GM21528 (cell line): ENCODE measurements around the gene FAHD2A.
"Not testable (repeated sequence)": the region's sequence is repeated elsewhere in the genome, so short reads cannot be mapped to it uniquely, and the experiment has no call there.

Experiments used
- ATAC-seq: cut with Tn5 transposase; IDR thresholded peaks from one replicate; pipeline ENCODE4 v1.9.1; 2021; ENCODE audit warnings: mild to moderate bottlenecking, moderate library complexity; ENCODE audit not compliant: unreplicated experiment, low FRiP score

FAHD2A gene

GRCh38 chr2:95375532-95376150, 26.9 kb upstream of the FAHD2A start:
- no peak for ATAC-seq

GRCh38 chr2:95376311-95377215, 25.9 kb upstream of the FAHD2A start:
- ATAC-seq: no peak

DNA sequence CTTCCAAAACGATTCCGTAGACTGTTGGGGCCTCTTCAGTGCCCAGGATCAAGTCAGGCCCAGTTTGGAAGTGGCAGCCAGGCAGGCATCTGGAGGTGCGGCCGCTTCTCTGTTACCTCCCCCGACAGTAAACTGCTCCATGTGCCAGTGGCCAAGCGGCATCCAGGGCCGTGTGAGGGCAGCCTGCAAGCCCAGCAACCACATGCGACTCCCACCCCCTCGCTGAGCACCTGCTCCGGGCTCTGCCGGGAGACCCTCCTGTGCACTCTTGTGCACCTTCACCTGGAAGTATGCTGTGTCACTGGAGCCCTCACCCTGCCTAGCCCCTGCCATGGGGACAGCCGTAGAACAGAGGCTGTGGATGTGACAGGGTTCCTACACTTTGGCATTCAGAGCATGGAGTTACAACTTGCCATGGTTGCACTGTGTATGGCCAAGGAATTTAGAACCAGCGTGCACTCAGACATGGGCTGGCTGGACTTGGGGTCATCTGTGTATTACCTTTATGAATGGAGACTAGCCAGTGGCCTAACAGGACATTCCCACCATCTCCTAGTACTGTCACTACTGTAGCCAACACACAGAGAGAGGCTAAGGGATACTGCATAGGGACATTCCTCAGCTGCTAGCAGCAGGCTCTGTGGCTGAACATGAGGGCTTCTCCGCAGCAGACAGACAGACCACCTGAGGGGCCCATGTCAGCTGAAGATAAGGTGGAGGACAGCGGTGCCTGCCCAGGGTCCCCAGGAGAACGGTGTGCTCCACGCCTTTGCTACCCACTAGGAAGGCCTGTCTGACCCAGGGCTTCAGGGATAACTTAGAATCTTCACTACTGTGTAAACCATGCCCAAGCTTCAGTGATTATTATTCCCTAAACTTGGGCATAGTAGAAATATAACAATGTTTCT, 25.0 kb upstream of the FAHD2A start:
- ATAC-seq: no peak

GRCh38 chr2:95378281-95378680, 24.2 kb upstream of the FAHD2A start:
- ATAC-seq: not testable (repeated sequence)

DNA sequence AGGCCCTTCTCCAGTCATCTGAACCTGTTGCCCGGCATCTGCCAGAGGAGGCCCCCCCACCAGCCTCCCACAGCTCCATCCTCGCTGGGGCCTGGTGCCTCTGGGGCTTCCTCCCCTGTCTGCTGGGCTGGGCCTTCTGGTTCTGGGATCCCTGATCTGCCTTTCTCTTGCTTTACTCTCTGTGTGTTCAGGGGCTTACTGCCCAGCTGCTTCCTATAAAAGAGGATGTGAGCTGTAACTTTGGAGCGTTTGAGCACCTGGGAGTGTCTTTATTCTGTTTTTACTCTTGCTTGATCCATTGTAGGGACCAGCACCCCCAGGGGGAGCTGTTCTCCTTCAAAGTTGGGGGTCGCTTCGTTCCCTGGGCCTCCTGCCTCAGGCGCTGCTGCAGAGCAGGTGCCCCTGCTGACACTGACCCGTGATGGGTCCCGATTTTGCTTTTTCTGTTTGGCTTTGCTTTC, 23.1 kb upstream of the FAHD2A start:
- ATAC-seq: no peak

GRCh38 chr2:95380280-95380679, 22.2 kb upstream of the FAHD2A start:
- ATAC-seq: no peak

DNA sequence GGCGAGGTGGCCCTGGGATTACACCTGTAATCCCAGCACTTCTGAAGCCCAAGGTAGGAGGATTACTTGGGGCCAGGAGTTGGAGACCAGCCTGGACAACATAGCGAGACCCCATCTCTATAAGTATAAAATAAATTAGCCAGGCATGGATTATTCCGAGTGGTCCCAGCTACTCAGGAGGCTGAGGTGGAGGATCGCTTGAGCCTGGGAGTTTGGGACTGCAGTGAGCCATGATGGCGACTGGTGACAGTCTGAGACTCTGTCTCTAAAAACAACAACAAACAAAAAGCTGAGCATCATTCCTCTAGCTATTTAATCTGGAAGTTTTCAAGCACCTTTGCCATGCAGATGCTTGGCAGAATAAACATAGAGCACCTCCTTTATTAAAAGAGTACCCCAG, 21.8 kb upstream of the FAHD2A start:
- ATAC-seq: no peak

DNA sequence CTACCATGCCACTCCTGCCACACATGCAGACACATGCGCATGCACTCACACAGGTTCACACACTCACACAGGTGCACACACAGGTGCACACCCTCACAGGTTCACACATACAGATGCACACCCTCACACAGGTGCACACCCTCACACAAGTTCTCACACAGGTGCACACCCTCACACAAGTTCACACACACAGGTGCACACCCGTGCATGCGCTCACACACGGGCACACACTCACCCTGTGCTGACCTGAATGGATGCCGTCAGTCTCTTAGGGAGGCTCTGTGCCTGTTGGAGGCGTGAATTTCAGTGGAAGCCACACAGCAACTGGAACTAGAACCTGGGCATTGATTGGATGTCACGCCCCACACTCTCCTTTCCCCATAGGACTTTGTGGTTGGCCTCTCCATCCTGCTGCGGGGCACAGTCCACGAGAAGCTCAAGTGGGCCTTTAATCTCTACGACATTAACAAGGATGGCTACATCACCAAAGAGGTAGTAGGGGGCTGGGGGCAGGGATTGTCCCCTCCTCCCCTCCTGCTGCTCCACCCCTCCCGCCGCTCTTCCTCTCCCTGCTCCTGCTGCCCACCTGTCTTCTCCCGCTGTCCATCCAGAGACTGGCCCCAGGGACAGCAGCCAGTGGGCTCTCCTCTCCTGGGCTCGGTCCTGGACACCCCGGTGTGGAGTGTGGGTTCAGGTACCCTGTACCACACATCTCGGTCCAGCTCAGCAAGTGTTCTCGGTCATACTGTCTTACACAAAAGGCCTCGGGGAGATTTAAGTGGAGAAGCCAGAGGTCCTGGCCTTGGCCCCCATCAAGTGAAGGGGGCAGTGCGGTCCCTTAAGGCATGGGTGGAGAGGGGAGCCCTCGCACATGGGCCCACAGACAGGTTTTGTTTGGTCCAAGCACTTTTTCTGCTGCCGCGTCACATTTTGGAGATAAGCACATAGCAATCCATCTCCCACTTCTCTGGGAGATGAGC, 21.0 kb upstream of the FAHD2A start:
- ATAC-seq: no peak

DNA sequence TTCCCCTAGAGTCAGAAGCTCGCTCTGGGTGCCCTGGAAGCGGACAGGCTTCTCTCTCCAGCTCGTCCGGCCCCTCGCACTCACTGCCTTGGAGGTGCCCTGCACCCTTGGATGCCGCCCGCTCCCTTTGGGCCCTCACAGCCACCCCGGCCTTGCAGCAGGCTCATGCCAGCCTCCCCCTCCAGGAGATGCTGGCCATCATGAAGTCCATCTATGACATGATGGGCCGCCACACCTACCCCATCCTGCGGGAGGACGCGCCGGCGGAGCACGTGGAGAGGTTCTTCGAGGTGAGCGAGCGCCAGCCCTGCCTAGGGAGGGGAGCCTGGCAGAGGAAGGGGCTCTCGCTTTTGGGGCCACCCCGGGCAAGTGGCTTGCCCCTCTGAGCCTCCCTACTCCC, 20.3 kb upstream of the FAHD2A start:
- no peak for ATAC-seq

GRCh38 chr2:95382686-95383634, 19.5 kb upstream of the FAHD2A start:
- ATAC-seq: no peak

DNA sequence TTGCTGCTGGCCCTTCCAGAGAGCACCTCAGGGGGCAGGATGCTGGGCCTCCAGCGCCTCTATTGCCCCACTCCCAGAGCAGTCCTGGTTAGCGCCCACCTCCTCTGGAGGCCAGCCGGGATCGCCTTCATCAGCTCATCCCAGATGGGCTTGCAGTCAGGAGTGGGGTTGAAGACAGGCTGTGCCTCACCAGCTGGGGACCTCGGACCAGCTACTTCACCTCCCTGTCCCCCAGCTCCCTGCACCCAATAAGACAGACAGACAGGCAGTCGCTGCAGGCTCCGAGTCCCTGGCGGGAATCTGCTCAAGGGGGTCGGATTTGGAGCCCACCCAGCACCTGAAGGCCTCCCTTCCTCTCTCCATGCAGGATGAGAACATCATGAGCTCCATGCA, 18.9 kb upstream of the FAHD2A start:
- ATAC-seq: no peak

GRCh38 chr2:95384854-95385569, 17.5 kb upstream of the FAHD2A start:
- no peak for ATAC-seq

GRCh38 chr2:95385570-95385984, 16.9 kb upstream of the FAHD2A start:
- ATAC-seq: no peak

- no peak for ATAC-seq
Observed at GRCh38 chr2:95386031-95386430, 16.5 kb upstream of the FAHD2A start.

GRCh38 chr2:95387358-95387757, 15.2 kb upstream of the FAHD2A start:
- ATAC-seq: no peak

DNA sequence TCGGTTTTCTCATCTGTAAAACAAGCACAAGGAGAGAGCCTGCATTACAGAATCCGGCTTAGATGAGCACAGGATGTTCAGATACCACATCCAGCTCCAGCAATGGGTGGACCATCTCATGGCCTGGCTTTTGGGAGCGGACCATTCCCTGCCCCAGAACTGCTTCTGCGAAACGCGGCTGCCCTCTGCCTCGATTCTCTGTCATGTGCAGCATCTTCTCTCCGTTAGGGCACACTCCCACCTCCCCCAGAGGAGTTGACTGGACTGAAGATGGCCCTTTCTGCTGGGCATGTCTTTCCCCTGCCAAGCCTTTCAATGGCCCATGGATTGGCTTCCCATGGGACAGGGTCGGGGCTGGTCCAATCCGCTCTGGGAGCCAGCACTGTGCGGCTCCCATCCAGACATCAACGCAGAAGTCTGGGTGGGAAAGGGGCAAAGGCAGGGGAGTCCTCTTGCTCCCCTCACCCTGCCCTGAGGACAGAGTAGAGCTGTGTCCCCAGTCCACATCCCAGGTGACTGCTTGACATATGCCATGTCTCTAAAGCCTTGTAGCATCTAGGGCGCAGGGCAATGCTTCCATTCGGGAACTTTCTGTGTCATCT, 14.3 kb upstream of the FAHD2A start:
- ATAC-seq: no peak

DNA sequence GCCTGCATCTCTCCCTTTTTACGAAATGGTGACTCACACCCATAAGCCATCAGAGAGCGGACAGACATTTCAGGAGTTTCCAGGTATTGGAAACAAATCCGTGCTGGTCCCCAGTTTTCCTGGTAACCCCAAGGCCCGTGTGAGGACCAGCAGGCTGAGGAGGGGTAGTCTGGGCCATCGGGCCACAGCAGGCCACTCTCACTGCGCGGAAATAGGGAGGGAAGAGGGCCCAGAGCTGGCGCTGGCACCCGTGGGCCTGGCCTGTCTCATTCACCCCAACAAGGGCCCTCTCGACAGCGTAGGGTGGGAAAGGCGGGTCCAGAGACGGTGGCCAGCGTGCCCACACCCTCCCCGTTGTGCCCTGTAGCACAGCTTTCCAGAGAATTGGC, 13.7 kb upstream of the FAHD2A start:
- ATAC-seq: no peak
